ENCODE data around the gene MGMT. TPM values are rescaled to one million over a fixed set of nuclear protein-coding genes. Genes with fewer than 3 reads are reported as not detected.

The MGMT gene
- total and polyA plus RNA-seq, 3 donors from 2014 or later = 32.8 to 40.7 (median 37.9) TPM

GRCh38 chr10:129670124-129670523 is 203.1 kb downstream of the MGMT start:
- Histone ChIP-seq H3K4me1 (no peaks in the 10 kb centered on the region), H3K36me3 (ENCODE audit: low read depth, missing control alignments) (no peaks in the 10 kb centered on the region), H3K4me3 (no peak overlapping the region), H3K27ac (no peak overlapping the region), H3K27me3 (no peaks in the 10 kb centered on the region), H3K9me3 (no peaks in the 10 kb centered on the region)
- no peak for DNase-seq
- 98 to 100% methylated on average over 1 of the region's 1 CpG for WGBS, 2 donors
- TF ChIP-seq CTCF (IDR thresholded peaks at IDR 0.05) (no peak), POLR2A (IDR thresholded peaks at IDR 0.05) (no peak)
- intact Hi-C loops (cut with DNase I; ENCODE audit: low total_unique reads) = no loop called here

GRCh38 chr10:129673292-129673691 is 206.3 kb downstream of the MGMT start:
- Histone ChIP-seq H3K27me3 (no peaks in the 10 kb centered on the region), H3K9me3 (no peaks in the 10 kb centered on the region), H3K36me3 (ENCODE audit: low read depth, missing control alignments) (no peaks in the 10 kb centered on the region), H3K4me1 (peaks cover 3% of the 10 kb centered on the region), H3K27ac (no peak overlapping the region), H3K4me3 (no peak overlapping the region)
- DNase-seq = no peak
- intact Hi-C loops (cut with DNase I; ENCODE audit: low total_unique reads) = no loop called here
- 95 to 98% methylated on average over 4 of the region's 4 CpGs for WGBS, 2 donors
- TF ChIP-seq POLR2A (IDR thresholded peaks at IDR 0.05) (no peak), CTCF (IDR thresholded peaks at IDR 0.05) (no peak)

GRCh38 chr10:129675027-129675769 is 208.2 kb downstream of the MGMT start:
- intact Hi-C loops (cut with DNase I; ENCODE audit: low total_unique reads) = no loop called here
- no peak for TF ChIP-seq POLR2A (IDR thresholded peaks at IDR 0.05)
- TF ChIP-seq CTCF (IDR thresholded peaks at IDR 0.05) = no peak
- H3K27ac ChIP-seq = no peak overlapping the region
- H3K4me1 ChIP-seq = peaks cover 4% of the 10 kb centered on the region
- H3K27me3 ChIP-seq = no peaks in the 10 kb centered on the region
- no peak for DNase-seq
- H3K36me3 ChIP-seq (ENCODE audit: low read depth, missing control alignments) = no peaks in the 10 kb centered on the region
- H3K9me3 ChIP-seq = no peaks in the 10 kb centered on the region
- H3K4me3 ChIP-seq = no peak overlapping the region
- 93 to 96% methylated on average over 17 of the region's 17 CpGs for WGBS, 2 donors

- Histone ChIP-seq H3K4me1 (peaks cover 4% of the 10 kb centered on the region), H3K9me3 (no peaks in the 10 kb centered on the region), H3K27ac (no peak overlapping the region), H3K36me3 (ENCODE audit: low read depth, missing control alignments) (no peaks in the 10 kb centered on the region), H3K27me3 (no peaks in the 10 kb centered on the region), H3K4me3 (no peak overlapping the region)
- intact Hi-C loops (cut with DNase I; ENCODE audit: low total_unique reads) = no loop called here
- 98 to 100% methylated on average over 3 to 12 of the region's 12 CpGs for WGBS, 2 donors
- TF ChIP-seq CTCF (IDR thresholded peaks at IDR 0.05) = no peak
- no peak for TF ChIP-seq POLR2A (IDR thresholded peaks at IDR 0.05)
- no peak for DNase-seq
Observed at GRCh38 chr10:129676014-129676413, 209.0 kb downstream of the MGMT start.

GRCh38 chr10:129677377-129677927 is 210.4 kb downstream of the MGMT start:
- Histone ChIP-seq H3K36me3 (ENCODE audit: low read depth, missing control alignments) (no peaks in the 10 kb centered on the region), H3K4me1 (peaks cover 4% of the 10 kb centered on the region), H3K9me3 (no peaks in the 10 kb centered on the region), H3K4me3 (no peak overlapping the region), H3K27ac (no peak overlapping the region), H3K27me3 (no peaks in the 10 kb centered on the region)
- no peak for DNase-seq
- intact Hi-C loops (cut with DNase I; ENCODE audit: low total_unique reads) = no loop called here
- 89 to 97% methylated on average over 8 to 11 of the region's 11 CpGs for WGBS, 2 donors
- no peak for TF ChIP-seq POLR2A (IDR thresholded peaks at IDR 0.05)
- no peak for TF ChIP-seq CTCF (IDR thresholded peaks at IDR 0.05)

All from testis (tissue), 3 donors.